IMR-90 (cell line): ENCODE results near the gene SLC8A3. TPM values are rescaled to one million over a fixed set of nuclear protein-coding genes. Genes with fewer than 3 reads are reported as not detected.

Experiments used
- ATAC-seq: fragments of 200-7000 bp; cut with Tn5 transposase; 2 replicates; pipeline ENCODE4 v1.9.1; 2020; ENCODE audit warnings: low read depth, mild to moderate bottlenecking, moderate library complexity
- BruUV-seq: library from RNA; stranded (reverse); fragments of 400-500 nt; replicated peaks from 2 replicates; lab custom pipeline; 2021; lab: Mats Ljungman, UMichigan
- CTCF ChIA-PET: fragments of 300-600 bp; formaldehyde crosslinking; extraction: SDS; loops from one replicate; lab custom pipeline; 2021; ENCODE audit warnings: antibody characterized with exemption; lab: Yijun Ruan, JAX
- POLR2A ChIA-PET: fragments of 300-600 bp; sonication (Branson Sonifier 250); formaldehyde crosslinking; loops from one replicate; lab custom pipeline; 2022; ENCODE audit warnings: antibody characterized with exemption; ENCODE audit not compliant: unreplicated experiment; lab: Charles Lee
- DNase-seq: peaks from one replicate; pipeline ENCODE4 v3.0.0; 2013
- H2AFZ ChIP-seq: replicated peaks from 2 replicates; pipeline ENCODE3; 2013; ENCODE audit warnings: low read length, mild to moderate bottlenecking; ENCODE audit not compliant: poor library complexity
- H2AK5ac ChIP-seq: 2 replicates; pipeline ENCODE4 v1.6.1; 2013; ENCODE audit warnings: low read depth, low read length, inconsistent platforms
- H2AK9ac ChIP-seq: replicated peaks from 2 replicates; pipeline ENCODE3; 2013; ENCODE audit warnings: mild to moderate bottlenecking, low read depth, low read length, moderate library complexity; ENCODE audit not compliant: poor library complexity
- H2BK120ac ChIP-seq: 2 replicates; pipeline ENCODE4 v1.6.1; 2013; ENCODE audit warnings: low read depth, low read length, inconsistent platforms
- H2BK15ac ChIP-seq: 3 replicates; pipeline ENCODE4 v1.6.1; 2013; ENCODE audit warnings: low read depth, low read length, inconsistent platforms
- H2BK20ac ChIP-seq: 2 replicates; pipeline ENCODE4 v1.6.1; 2013; ENCODE audit warnings: low read depth, mild to moderate bottlenecking, inconsistent platforms, low read length, moderate library complexity
- H2BK5ac ChIP-seq: 2 replicates; pipeline ENCODE4 v1.6.1; 2013; ENCODE audit warnings: mild to moderate bottlenecking, low read depth, low read length, inconsistent platforms; ENCODE audit not compliant: poor library complexity, severe bottlenecking
- H3K14ac ChIP-seq: replicated peaks from 2 replicates; pipeline ENCODE4 v1.6.1; 2013; ENCODE audit warnings: low read depth, low read length, inconsistent platforms
- H3K18ac ChIP-seq: 2 replicates; pipeline ENCODE4 v1.6.1; 2013; ENCODE audit warnings: low read depth, low read length, control low read depth
- H3K23ac ChIP-seq: 2 replicates; pipeline ENCODE4 v1.6.1; 2013; ENCODE audit warnings: low read depth, low read length, inconsistent platforms
- H3K27ac ChIP-seq: 2 replicates; pipeline ENCODE4 v1.5.1; 2013; ENCODE audit warnings: mild to moderate bottlenecking, control low read depth, low read length; ENCODE audit not compliant: insufficient read depth
- H3K27me3 ChIP-seq: 2 replicates; pipeline ENCODE4 v1.6.1; 2013; ENCODE audit warnings: low read length; ENCODE audit not compliant: control insufficient read depth, insufficient read depth
- H3K36me3 ChIP-seq: 2 replicates; pipeline ENCODE4 v1.6.1; 2013; ENCODE audit warnings: low read length, mixed read lengths; ENCODE audit not compliant: control insufficient read depth, insufficient read depth
- H3K4ac ChIP-seq: 2 replicates; pipeline ENCODE4 v1.6.1; 2013; ENCODE audit warnings: low read depth, low read length, inconsistent platforms
- H3K4me1 ChIP-seq: 2 replicates; pipeline ENCODE4 v1.6.1; 2013; ENCODE audit warnings: low read length, mixed read lengths; ENCODE audit not compliant: control insufficient read depth, insufficient read depth
- H3K4me2 ChIP-seq: 2 replicates; pipeline ENCODE4 v1.6.1; 2013; ENCODE audit warnings: low read depth, mild to moderate bottlenecking, control low read depth, low read length, moderate library complexity
- H3K4me3 ChIP-seq: 2 replicates; pipeline ENCODE4 v1.5.1; 2013; ENCODE audit warnings: low read depth, mild to moderate bottlenecking, control low read depth, low read length, moderate library complexity; ENCODE audit not compliant: insufficient read depth
- H3K56ac ChIP-seq: 2 replicates; pipeline ENCODE4 v1.6.1; 2013; ENCODE audit warnings: low read length, inconsistent platforms; ENCODE audit not compliant: insufficient read depth; ENCODE audit errors: extremely low read depth
- H3K79me1 ChIP-seq, 2 experiments: 2 replicates each; pipeline ENCODE4 v1.6.1; 2013; ENCODE audit warnings: low read length in 2 of 2, inconsistent platforms in 1 of 2, low read depth in 1 of 2
- H3K9ac ChIP-seq: 2 replicates; pipeline ENCODE4 v1.6.1; 2013; ENCODE audit warnings: low read depth, low read length, control low read depth
- H3K9me1 ChIP-seq: 2 replicates; pipeline ENCODE4 v1.6.1; 2013; ENCODE audit warnings: low read length, inconsistent platforms; ENCODE audit not compliant: insufficient read depth
- H3K9me3 ChIP-seq: 2 replicates; pipeline ENCODE4 v1.6.1; 2013; ENCODE audit warnings: low read length; ENCODE audit not compliant: control insufficient read depth, insufficient read depth
- H4K20me1 ChIP-seq: 2 replicates; pipeline ENCODE4 v1.6.1; 2013; ENCODE audit warnings: low read length, inconsistent platforms; ENCODE audit not compliant: insufficient read depth
- H4K5ac ChIP-seq: 2 replicates; pipeline ENCODE4 v1.6.1; 2013; ENCODE audit warnings: mild to moderate bottlenecking, low read depth, low read length, control low read depth
- H4K8ac ChIP-seq, 2 experiments: 2 replicates each; pipeline ENCODE4 v1.6.1; 2013; ENCODE audit warnings: low read depth in 2 of 2, low read length in 2 of 2, control low read depth in 1 of 2, inconsistent platforms in 1 of 2
- H4K91ac ChIP-seq: 2 replicates; pipeline ENCODE4 v1.6.1; 2013; ENCODE audit warnings: low read depth, low read length, inconsistent platforms; ENCODE audit not compliant: insufficient read depth
- CEBPB ChIP-seq: IDR thresholded peaks from 2 replicates; pipeline ENCODE4 v1.6.1; 2012; ENCODE audit warnings: low read depth, low read length, improper control_type of control experiment
- CHD1 ChIP-seq: IDR thresholded peaks from 2 replicates; pipeline ENCODE4 v1.6.1; 2012; ENCODE audit warnings: low read depth, low read length, improper control_type of control experiment
- FOS ChIP-seq: fragments of 150-350 bp; IDR thresholded peaks from 2 replicates; pipeline ENCODE4 v1.6.1; 2016; ENCODE audit warnings: low read depth, low read length
- MAFK ChIP-seq: IDR thresholded peaks from 2 replicates; pipeline ENCODE4 v1.6.1; 2012; ENCODE audit warnings: low read depth, low read length, improper control_type of control experiment
- MAZ ChIP-seq: IDR thresholded peaks from 2 replicates; pipeline ENCODE4 v1.6.1; 2012; ENCODE audit warnings: low read depth, mild to moderate bottlenecking, low read length, improper control_type of control experiment, moderate library complexity, borderline replicate concordance
- MXI1 ChIP-seq: IDR thresholded peaks from 2 replicates; pipeline ENCODE4 v1.6.1; 2012; ENCODE audit warnings: low read depth, mild to moderate bottlenecking, low read length, moderate library complexity, borderline replicate concordance
- NFE2L2 ChIP-seq: fragments of 150-350 bp; IDR thresholded peaks from 2 replicates; pipeline ENCODE4 v1.6.1; 2016; ENCODE audit warnings: low read depth, mild to moderate bottlenecking, low read length
- POLR2A ChIP-seq: IDR thresholded peaks from 2 replicates; pipeline ENCODE4 v1.6.1; 2012; ENCODE audit warnings: mild to moderate bottlenecking, low read depth, low read length
- RAD21 ChIP-seq: IDR thresholded peaks from 2 replicates; pipeline ENCODE4 v1.6.1; 2012; ENCODE audit warnings: low read length, improper control_type of control experiment
- RCOR1 ChIP-seq: IDR thresholded peaks from 2 replicates; pipeline ENCODE4 v1.6.1; 2012; ENCODE audit warnings: mild to moderate bottlenecking, low read length, improper control_type of control experiment; ENCODE audit not compliant: insufficient replicate concordance
- SMC3 ChIP-seq: fragments of 150-350 bp; IDR thresholded peaks from 2 replicates; pipeline ENCODE4 v1.6.1; 2016; ENCODE audit warnings: low read depth, mild to moderate bottlenecking, antibody characterized with exemption, low read length, moderate library complexity
- USF2 ChIP-seq: fragments of 150-350 bp; IDR thresholded peaks from 2 replicates; pipeline ENCODE4 v1.6.1; 2017; ENCODE audit warnings: mild to moderate bottlenecking, antibody characterized with exemption, low read length, low read depth
- WGBS, 2 experiments: methylation state at CpG; one replicate each; pipeline versions ENCODE4 v1.1.5 to v1.1.7; 2013; ENCODE audit warnings: missing lambda C conversion rate in 2 of 2; ENCODE audit not compliant: insufficient read length in 1 of 2; ENCODE audit errors: extremely low coverage in 2 of 2; 5-methylcytosine and 5-hydroxymethylcytosine counted together
- dilution Hi-C: fragments of 300-500 bp; cut with HindIII; formaldehyde crosslinking; loops from one replicate; pipeline ENCODE4 v1.14.3; 2018; ENCODE audit warnings: low sequenced_read_pairs; ENCODE audit not compliant: unreplicated experiment
- in situ Hi-C: fragments of 300-500 bp; cut with MboI; formaldehyde crosslinking; loops from 3 replicates; pipeline ENCODE4 v1.14.3; 2019; ENCODE audit warnings: low sequenced_read_pairs, inconsistent platforms, mixed read lengths
- intact Hi-C: fragments of 100-400 bp; cut with micrococcal nuclease; formaldehyde crosslinking; loops from 2 replicates; pipeline ENCODE4 v1.10.0; 2022
- polyA plus RNA-seq, 3 experiments: library from polyadenylated mRNA; depleted of rRNA; stranded (reverse); fragments of >200 nt; gene quantifications; 2 replicates each; pipeline ENCODE4 v1.2.3, GENCODE V29; 2012; ENCODE audit warnings: low replicate concordance in 1 of 3
- total RNA-seq: library from RNA; depleted of rRNA; stranded (reverse); fragments of >200 nt; gene quantifications from 2 replicates; pipeline ENCODE4 v1.2.3, GENCODE V29; 2012
- TF ChIP-seq, protein P1 (sequence below): conservative IDR thresholded peaks from 2 replicates; pipeline ENCODE4 v1.5.1; 2012; ENCODE audit warnings: mild to moderate bottlenecking, low read depth, low read length, improper control_type of control experiment

The SLC8A3 gene
- total and polyA plus RNA-seq, 2 of the 4 experiments (the other 2 are of a cell fraction): under 0.01 TPM; not detected in 1

- Histone ChIP-seq H3K27me3 (peaks cover 9% of the 10 kb centered on the region), H3K4ac (no peak overlapping the region), H4K20me1 (no peaks in the 10 kb centered on the region), H3K4me3 (no peak overlapping the region), H2AK9ac (no peak overlapping the region), H3K4me1 (no peaks in the 10 kb centered on the region), H3K9ac (no peak overlapping the region), H3K79me1 (no peaks in the 10 kb centered on the region), H3K4me2 (no peak overlapping the region), H3K27ac (no peak overlapping the region), H3K36me3 (no peaks in the 10 kb centered on the region), H3K9me1 (no peaks in the 10 kb centered on the region), H2BK120ac (no peak overlapping the region), H2BK5ac (no peak overlapping the region), H2BK15ac (no peak overlapping the region), H3K18ac (no peak overlapping the region), H2AK5ac (no peak overlapping the region), H4K91ac (no peak overlapping the region), H3K23ac (no peak overlapping the region), H2BK20ac (no peak overlapping the region), H2AFZ (no peak overlapping the region), H4K8ac (no peak overlapping the region), H3K9me3 (no peaks in the 10 kb centered on the region), H4K5ac (no peak overlapping the region), H3K14ac (no peak overlapping the region), H3K56ac (no peak overlapping the region)
- ChIA-PET CTCF (interaction anchor here (0.9 kb wide), 1 partner anchor 22 kb away, joined by 4 read pairs; no protein-coding TSS in a partner anchor), POLR2A (no interaction called here)
- in situ Hi-C loops: no loop called here
- no CpG with 5 or more reads among the region's 3 CpGs for WGBS, 2 experiments
- dilution Hi-C loops: no loop called here
- no peak for DNase-seq
- intact Hi-C loops: no loop called here
- no peak for ATAC-seq
- TF ChIP-seq RCOR1: no peak
- TF ChIP-seq FOS: no peak
- TF ChIP-seq POLR2A: no peak
- no peak for TF ChIP-seq MXI1
- no peak for TF ChIP-seq SMC3
- TF ChIP-seq, protein P1, sequence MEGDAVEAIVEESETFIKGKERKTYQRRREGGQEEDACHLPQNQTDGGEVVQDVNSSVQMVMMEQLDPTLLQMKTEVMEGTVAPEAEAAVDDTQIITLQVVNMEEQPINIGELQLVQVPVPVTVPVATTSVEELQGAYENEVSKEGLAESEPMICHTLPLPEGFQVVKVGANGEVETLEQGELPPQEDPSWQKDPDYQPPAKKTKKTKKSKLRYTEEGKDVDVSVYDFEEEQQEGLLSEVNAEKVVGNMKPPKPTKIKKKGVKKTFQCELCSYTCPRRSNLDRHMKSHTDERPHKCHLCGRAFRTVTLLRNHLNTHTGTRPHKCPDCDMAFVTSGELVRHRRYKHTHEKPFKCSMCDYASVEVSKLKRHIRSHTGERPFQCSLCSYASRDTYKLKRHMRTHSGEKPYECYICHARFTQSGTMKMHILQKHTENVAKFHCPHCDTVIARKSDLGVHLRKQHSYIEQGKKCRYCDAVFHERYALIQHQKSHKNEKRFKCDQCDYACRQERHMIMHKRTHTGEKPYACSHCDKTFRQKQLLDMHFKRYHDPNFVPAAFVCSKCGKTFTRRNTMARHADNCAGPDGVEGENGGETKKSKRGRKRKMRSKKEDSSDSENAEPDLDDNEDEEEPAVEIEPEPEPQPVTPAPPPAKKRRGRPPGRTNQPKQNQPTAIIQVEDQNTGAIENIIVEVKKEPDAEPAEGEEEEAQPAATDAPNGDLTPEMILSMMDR: no peak
- no peak for TF ChIP-seq MAFK
- no peak for TF ChIP-seq CHD1
- TF ChIP-seq NFE2L2: no peak
- TF ChIP-seq USF2: no peak
- no peak for TF ChIP-seq RAD21
- no peak for TF ChIP-seq MAZ
- no peak for TF ChIP-seq CEBPB
- no TSS peak for BruUV-seq
Measured at GRCh38 chr14:70077005-70077404, 111.7 kb downstream of the SLC8A3 start.
